Panc1 (cell line): ENCODE data around the gene PARP16. TPM values are rescaled to one million over a fixed set of nuclear protein-coding genes. Genes with fewer than 3 reads are reported as not detected.

Source experiments
- ATAC-seq: fragments of 200-7000 bp; cut with Tn5 transposase; 2 replicates; pipeline ENCODE4 v1.9.1; 2020; ENCODE audit warnings: mild to moderate bottlenecking, moderate library complexity
- BruUV-seq: library from RNA; stranded (reverse); fragments of 400-500 nt; replicated peaks from 2 replicates; lab custom pipeline; 2021; lab: Mats Ljungman, UMichigan
- CTCF ChIA-PET: fragments of 300-600 bp; sonication (Branson Sonifier 250); formaldehyde crosslinking; loops from one replicate; lab custom pipeline; 2022; ENCODE audit warnings: antibody characterized with exemption; lab: Charles Lee
- POLR2A ChIA-PET: fragments of 300-600 bp; sonication (Branson Sonifier 250); formaldehyde crosslinking; loops from one replicate; lab custom pipeline; 2022; ENCODE audit warnings: antibody characterized with exemption; lab: Charles Lee
- DNase-seq: peaks from one replicate; pipeline ENCODE4 v3.0.0-alpha.2; 2010; ENCODE audit warnings: low read depth, low spot score
- H3K27ac ChIP-seq: 2 replicates; pipeline ENCODE4 v1.5.1; 2011; ENCODE audit warnings: mild to moderate bottlenecking, low read length, inconsistent platforms
- H3K27me3 ChIP-seq: fragments of 200-500 bp; sonication (Bioruptor generic); 2 replicates; pipeline ENCODE4 v1.6.0; 2014; ENCODE audit warnings: low read length, inconsistent platforms; ENCODE audit not compliant: control insufficient read depth, insufficient read depth
- H3K36me3 ChIP-seq: fragments of 200-500 bp; sonication (Bioruptor generic); 2 replicates; pipeline ENCODE4 v1.5.1; 2014; ENCODE audit warnings: inconsistent platforms, mild to moderate bottlenecking, low read length, moderate library complexity; ENCODE audit not compliant: control insufficient read depth, insufficient read depth
- H3K4me1 ChIP-seq: 2 replicates; pipeline ENCODE4 v1.5.1; 2011; ENCODE audit warnings: inconsistent platforms, mild to moderate bottlenecking, low read length, moderate library complexity; ENCODE audit not compliant: control insufficient read depth, insufficient read depth
- H3K4me3 ChIP-seq, 2 experiments: 2 replicates each; pipeline ENCODE4 v1.5.1; 2011 to 2012; ENCODE audit warnings: low read depth in 2 of 2, low read length in 2 of 2, mild to moderate bottlenecking in 2 of 2, inconsistent platforms in 1 of 2, moderate library complexity in 1 of 2
- H3K9me3 ChIP-seq: fragments of 200-500 bp; sonication (Bioruptor generic); 2 replicates; pipeline ENCODE4 v1.5.1; 2014; ENCODE audit warnings: low read depth, mild to moderate bottlenecking, inconsistent platforms, low read length, moderate library complexity; ENCODE audit not compliant: control insufficient read depth, insufficient read depth
- CTCF ChIP-seq: fragments of 450-650 bp; IDR thresholded peaks from 2 replicates; pipeline ENCODE4 v1.5.1; 2017; ENCODE audit warnings: mild to moderate bottlenecking
- POLR2AphosphoS5 ChIP-seq: IDR thresholded peaks from 2 replicates; pipeline ENCODE4 v1.6.1; 2012; ENCODE audit warnings: mild to moderate bottlenecking, low read depth, low read length, moderate library complexity
- REST ChIP-seq, 2 experiments: IDR thresholded peaks; 2 replicates each; pipeline ENCODE4 v1.6.1; 2011 to 2012; ENCODE audit warnings: low read depth in 2 of 2, control low read depth in 1 of 2, low read length in 1 of 2, mild to moderate bottlenecking in 1 of 2, moderate library complexity in 1 of 2; ENCODE audit not compliant: insufficient read depth in 1 of 2
- SIN3A ChIP-seq: IDR thresholded peaks from 2 replicates; pipeline ENCODE4 v1.6.1; 2012; ENCODE audit warnings: low read depth, mild to moderate bottlenecking, low read length, moderate library complexity, borderline replicate concordance; ENCODE audit not compliant: insufficient read depth
- TCF7L2 ChIP-seq: IDR thresholded peaks from 2 replicates; pipeline ENCODE4 v1.6.1; 2011; ENCODE audit warnings: mild to moderate bottlenecking, low read depth, low read length, inconsistent platforms
- in situ Hi-C: cut with HindIII; loops from 2 replicates; pipeline ENCODE4 v1.10.0; 2016; ENCODE audit warnings: low sequenced_read_pairs, low pct_unique_long_range_greater_than_20kb
- intact Hi-C: fragments of 100-400 bp; cut with micrococcal nuclease; formaldehyde crosslinking; loops from one replicate; pipeline ENCODE4 v1.10.0; 2022; ENCODE audit not compliant: unreplicated experiment
- total RNA-seq: library from RNA; stranded (reverse); gene quantifications from one replicate; pipeline ENCODE4 v1.2.1, GENCODE V29; 2021; ENCODE audit not compliant: unreplicated experiment

Gene PARP16
- total RNA-seq, 1 experiment from 2014 or later: 15.4 TPM

- DNase-seq (no peak), ATAC-seq (no peak)
- no peak for TF ChIP-seq REST (IDR thresholded peaks at IDR 0.05; ENCODE audit: insufficient read depth in 1 of 2, low read depth in 2 of 2, low read length in 1 of 2)
- no peak for TF ChIP-seq POLR2AphosphoS5
- no peak for TF ChIP-seq SIN3A
- TF ChIP-seq TCF7L2: no peak
- ChIA-PET POLR2A (no interaction called here), CTCF (no interaction called here)
- Histone ChIP-seq H3K4me3 (no peak overlapping the region), H3K27ac (no peak overlapping the region), H3K36me3 (no peaks in the 10 kb centered on the region), H3K27me3 (no peaks in the 10 kb centered on the region), H3K9me3 (no peaks in the 10 kb centered on the region), H3K4me1 (no peaks in the 10 kb centered on the region)
- intact Hi-C loops: no loop called here
- BruUV-seq: no TSS peak
- in situ Hi-C loops: loop anchor here (10.0 kb wide), 1 partner anchor 46 kb away; the partner anchor contains the start of gene IGDCC3
Measured at GRCh38 chr15:65328506-65329287, 42.0 kb upstream of the PARP16 start.

GRCh38 chr15:65327651-65328393, 41.1 kb upstream of the PARP16 start:
- Histone ChIP-seq H3K9me3 (no peaks in the 10 kb centered on the region), H3K4me3 (no peak overlapping the region), H3K27me3 (no peaks in the 10 kb centered on the region), H3K27ac (no peak overlapping the region), H3K36me3 (no peaks in the 10 kb centered on the region), H3K4me1 (no peaks in the 10 kb centered on the region)
- BruUV-seq: no TSS peak
- ChIA-PET POLR2A (no interaction called here), CTCF (no interaction called here)
- DNase-seq (no peak), ATAC-seq (no peak)
- in situ Hi-C loops: loop anchor here (10.0 kb wide), 1 partner anchor 47 kb away; the partner anchor contains the start of gene IGDCC3
- intact Hi-C loops: no loop called here
- no peak for TF ChIP-seq CTCF
- TF ChIP-seq POLR2AphosphoS5: no peak
- no peak for TF ChIP-seq SIN3A
- no peak for TF ChIP-seq REST (IDR thresholded peaks at IDR 0.05; ENCODE audit: insufficient read depth in 1 of 2, low read depth in 2 of 2, low read length in 1 of 2)
- no peak for TF ChIP-seq TCF7L2
